ENCODE data around the gene IGFL1. TPM values are rescaled to one million over a fixed set of nuclear protein-coding genes. Genes with fewer than 3 reads are reported as not detected.
"Not testable (repeated sequence)": the region's sequence is repeated elsewhere in the genome, so short reads cannot be mapped to it uniquely, and the experiment has no call there.

Gene IGFL1
- not detected in 2 replicates for total RNA-seq (2014; rRNA removed; shearing (Covaris generic))

DNA sequence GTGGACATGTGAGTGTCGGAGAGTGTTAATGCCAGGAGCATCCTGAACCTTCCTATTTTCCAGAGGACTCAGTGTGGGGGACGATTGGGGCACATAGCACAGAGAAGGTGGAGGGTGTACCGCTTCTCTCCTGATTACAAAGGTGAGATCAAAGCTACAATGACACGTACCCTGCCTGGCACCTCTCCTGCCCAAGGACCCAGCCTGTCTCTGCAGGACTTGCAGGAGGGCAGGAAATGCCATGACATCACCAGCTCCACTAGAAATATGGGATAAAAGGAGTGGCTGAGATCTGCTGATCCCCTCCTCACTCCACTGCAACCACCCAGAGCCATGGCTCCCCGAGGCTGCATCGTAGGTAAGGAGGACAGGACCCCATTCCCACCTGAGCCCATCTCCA, at the start of gene IGFL1:
TSS of gene IGFL1 (plus strand) at position 301 of the 400 bp plus-strand sequence. CDS start at position 334, 33 bp downstream.
- DNase-seq (ENCODE audit: low spot score): no peak
- in situ Hi-C loops (cut with HindIII; ENCODE audit: low sequenced_read_pairs): no loop called here

GRCh38 chr19:46180701-46181387, 48.7 kb upstream of the IGFL1 start:
- in situ Hi-C loops (cut with HindIII; ENCODE audit: low sequenced_read_pairs): no loop called here

GRCh38 chr19:46181388-46181779, 48.2 kb upstream of the IGFL1 start:
- no peak for DNase-seq (ENCODE audit: low spot score)

More at GRCh38 chr19:46180701-46181387, 48.7 kb upstream of the IGFL1 start:
- no peak for DNase-seq (ENCODE audit: low spot score)

DNA sequence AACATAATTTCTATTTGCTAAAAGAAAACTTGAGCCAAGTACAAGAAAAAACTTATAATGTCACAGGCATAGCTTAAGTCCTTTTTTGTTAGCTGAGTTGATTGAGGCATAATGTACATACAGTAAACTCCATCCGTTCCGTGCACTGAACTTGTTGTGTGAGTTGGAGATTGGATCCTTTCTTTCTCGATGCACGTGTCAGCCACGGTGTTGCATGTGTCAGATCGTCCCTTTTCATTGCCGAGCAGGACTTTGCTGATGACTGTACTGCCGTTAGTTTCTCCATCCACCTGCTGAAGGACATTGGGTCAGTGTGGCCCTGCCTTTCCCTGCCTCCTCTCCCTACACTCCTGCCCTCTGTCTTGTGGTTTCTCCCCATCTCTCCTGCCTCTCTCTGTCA, 47.1 kb upstream of the IGFL1 start:
- in situ Hi-C loops (cut with HindIII; ENCODE audit: low sequenced_read_pairs): no loop called here
- DNase-seq (ENCODE audit: low spot score): no peak

More at GRCh38 chr19:46181388-46181779, 48.2 kb upstream of the IGFL1 start:
- in situ Hi-C loops (cut with HindIII; ENCODE audit: low sequenced_read_pairs): no loop called here

DNA sequence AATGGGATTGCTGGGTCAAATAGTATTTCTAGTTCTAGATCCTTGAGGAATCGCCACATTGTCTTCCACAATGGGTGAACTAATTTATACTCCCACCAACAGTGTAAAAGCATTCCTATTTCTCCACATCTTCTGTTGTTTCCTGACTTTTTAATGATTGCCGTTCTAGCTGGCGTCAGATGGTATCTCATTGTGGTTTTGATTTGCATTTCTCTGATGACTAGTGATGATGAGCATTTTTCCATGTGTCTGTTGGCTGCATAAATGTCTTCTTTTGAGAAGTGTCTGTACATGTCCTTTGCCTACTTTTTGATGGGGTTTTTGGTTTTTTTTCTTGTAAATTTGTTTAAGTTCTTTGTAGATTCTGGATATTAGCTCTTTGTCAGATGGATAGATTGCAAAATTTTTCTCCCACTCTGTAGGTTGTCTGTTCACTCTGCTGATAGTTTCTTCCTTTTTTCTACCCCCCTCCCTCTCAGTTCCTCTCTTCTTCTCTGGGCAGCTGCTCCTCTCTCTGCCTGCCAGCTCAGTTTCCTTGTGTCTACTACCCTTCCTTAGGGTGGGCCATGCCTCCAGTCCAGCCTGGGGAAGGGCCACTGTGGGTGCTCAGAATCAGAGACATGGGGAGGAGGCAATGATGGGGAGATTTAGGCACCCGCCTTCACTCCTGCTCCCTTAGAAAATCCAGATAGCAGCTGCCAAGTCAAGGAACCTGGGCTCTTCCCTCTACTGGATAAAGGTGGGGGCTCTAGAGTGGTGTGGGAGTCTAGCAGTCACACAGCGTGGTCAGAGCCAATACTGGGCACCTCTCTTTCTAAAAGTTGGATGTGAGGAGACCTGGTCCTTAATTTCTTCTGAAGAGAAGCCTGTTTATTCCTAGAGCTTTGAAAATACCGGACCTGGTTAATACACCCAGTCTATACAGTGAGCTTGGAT, 44.5 kb upstream of the IGFL1 start:
- in situ Hi-C loops (cut with HindIII; ENCODE audit: low sequenced_read_pairs); DNase-seq (ENCODE audit: low spot score): not testable (repeated sequence)

DNA sequence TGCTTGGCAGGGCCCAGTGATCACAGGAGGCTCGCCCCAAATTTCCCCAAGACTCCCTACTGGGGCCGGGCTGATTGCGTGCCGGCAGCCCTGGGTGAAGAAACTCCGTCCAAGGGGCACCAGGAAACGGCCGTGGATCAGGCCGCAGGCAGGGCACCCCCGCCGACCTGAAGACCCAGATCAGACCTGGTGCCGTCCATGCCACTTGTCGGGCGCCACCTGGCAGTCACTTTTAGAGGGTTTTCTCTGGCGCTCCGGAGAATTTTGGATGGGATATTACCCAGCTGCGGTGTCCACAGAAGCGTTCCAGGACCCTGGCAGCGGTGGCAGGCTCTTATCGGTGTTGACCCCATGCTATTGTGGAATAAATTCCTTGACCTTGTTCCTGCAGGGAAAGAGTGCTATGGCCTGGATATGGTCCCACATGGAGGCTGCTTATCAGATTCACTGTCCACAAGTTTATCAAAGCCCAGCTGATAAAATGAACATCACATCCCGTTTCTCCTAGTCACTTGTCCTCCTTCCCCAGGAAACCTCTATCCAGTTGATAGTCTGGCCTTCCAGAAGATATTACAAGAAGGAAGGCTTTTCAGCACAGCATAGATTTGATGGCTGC, 43.3 kb upstream of the IGFL1 start:
- no peak for DNase-seq (ENCODE audit: low spot score)
- in situ Hi-C loops (cut with HindIII; ENCODE audit: low sequenced_read_pairs): no loop called here

DNA sequence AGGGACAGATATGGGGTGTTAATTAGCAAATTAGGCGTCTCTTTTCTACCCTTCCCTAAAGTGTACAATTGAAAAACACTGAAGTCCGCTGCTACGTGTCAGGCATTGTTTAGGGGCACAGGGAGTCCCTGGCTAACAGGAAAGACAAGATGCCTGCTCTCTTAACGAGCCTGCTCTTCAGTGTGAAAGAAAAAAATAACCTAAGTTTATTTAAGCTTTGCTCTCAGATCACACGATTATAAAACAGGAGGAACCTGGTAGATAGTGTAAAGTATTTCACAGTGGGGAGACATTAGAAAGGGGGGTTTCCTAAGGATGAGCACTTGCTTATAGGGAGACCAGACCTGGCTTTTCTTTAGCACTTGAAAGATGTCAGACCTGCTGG, 42.8 kb upstream of the IGFL1 start:
- DNase-seq (ENCODE audit: low spot score): no peak
- in situ Hi-C loops (cut with HindIII; ENCODE audit: low sequenced_read_pairs): no loop called here

DNA sequence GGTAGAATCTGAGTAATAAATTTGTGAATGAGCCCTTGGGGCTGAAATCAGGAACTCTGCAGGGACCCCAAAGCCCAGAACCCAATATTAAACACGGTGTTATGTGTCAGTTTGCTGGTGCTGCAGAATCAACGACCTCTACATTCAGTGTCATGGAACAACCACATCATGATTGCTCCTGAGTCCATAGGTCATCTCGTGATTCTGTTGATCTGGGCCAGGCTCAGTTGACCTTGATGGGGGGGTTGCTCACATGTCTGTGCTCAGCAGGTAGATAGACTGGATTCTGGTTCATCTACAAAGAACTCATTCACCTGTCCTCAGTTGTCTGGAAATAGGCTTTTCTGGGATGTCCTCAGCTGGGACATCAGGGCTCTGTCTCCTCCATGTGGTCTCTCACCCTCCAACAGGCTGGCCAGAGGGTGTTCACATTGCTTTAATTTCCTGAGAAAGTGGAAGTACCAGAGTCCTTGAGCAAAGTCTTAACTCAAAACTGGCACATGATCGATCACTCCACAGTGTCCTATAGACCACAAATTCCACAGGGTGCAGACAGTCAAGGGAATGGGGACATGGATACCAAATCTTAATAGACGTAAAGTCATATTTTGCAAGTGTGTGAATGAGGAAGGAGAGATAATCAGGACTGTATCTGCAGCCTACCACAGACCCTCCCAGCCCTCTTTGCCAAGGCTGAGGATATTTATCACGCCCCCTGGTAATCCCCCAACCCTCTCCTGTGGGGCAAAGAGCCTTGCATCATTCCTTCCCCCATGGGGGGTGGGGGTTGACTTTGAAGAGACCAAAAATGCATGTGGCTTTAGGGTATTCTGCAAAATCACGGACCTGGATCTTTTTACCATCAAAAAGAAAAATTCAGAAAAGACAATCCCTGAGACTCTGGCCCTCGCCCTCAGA, 39.3 kb upstream of the IGFL1 start:
- in situ Hi-C loops (cut with HindIII; ENCODE audit: low sequenced_read_pairs): no loop called here
- DNase-seq (ENCODE audit: low spot score): no peak

DNA sequence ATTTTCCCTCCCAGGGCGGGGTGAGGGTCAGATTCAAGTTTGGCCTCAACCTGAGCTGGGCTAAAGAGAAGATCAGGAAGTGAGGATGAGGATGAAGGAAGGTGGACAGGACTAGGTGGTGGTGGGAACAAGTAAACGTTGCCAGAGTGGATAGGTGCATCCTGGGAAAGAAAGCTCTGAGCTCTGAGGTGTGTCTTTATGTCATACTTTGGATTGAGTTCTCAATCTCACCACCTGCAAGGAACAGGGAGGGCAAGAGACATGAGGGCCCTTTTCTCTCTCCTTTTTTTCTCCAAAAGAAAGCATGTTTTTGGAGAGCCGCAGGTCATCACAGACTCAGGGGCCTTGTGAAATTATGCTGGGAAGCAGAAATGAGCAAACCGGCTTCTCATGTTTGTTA, 38.2 kb upstream of the IGFL1 start:
- in situ Hi-C loops (cut with HindIII; ENCODE audit: low sequenced_read_pairs): no loop called here
- DNase-seq (ENCODE audit: low spot score): no peak

- in situ Hi-C loops (cut with HindIII; ENCODE audit: low sequenced_read_pairs): no loop called here
- DNase-seq (ENCODE audit: low spot score): no peak
Observed at GRCh38 chr19:46191972-46192371, 37.6 kb upstream of the IGFL1 start.

GRCh38 chr19:46192626-46192991, 36.9 kb upstream of the IGFL1 start:
- in situ Hi-C loops (cut with HindIII; ENCODE audit: low sequenced_read_pairs); DNase-seq (ENCODE audit: low spot score): not testable (repeated sequence)

- no peak for DNase-seq (ENCODE audit: low spot score)
- in situ Hi-C loops (cut with HindIII; ENCODE audit: low sequenced_read_pairs): no loop called here
Observed at GRCh38 chr19:46192992-46193650, 36.4 kb upstream of the IGFL1 start.

DNA sequence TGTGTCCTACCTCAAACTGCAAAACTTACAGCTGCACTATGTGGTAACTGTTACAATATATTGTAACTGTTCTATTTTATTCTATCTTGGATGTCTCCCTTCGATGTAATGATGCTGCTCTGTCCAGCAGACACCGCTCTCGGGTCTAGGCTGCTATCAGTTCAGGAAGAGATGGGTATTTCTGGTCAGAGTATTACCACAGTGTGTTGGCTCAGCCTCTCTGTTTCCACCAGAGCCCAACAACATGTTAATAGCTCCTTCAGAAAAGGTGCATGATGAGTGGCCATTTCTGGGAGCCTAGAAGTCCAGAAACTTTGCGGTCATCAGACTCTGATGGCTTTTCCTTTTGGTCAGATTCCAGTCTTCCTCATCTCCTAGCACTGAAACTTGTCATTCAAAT, 35.9 kb upstream of the IGFL1 start:
- in situ Hi-C loops (cut with HindIII; ENCODE audit: low sequenced_read_pairs): no loop called here

DNA sequence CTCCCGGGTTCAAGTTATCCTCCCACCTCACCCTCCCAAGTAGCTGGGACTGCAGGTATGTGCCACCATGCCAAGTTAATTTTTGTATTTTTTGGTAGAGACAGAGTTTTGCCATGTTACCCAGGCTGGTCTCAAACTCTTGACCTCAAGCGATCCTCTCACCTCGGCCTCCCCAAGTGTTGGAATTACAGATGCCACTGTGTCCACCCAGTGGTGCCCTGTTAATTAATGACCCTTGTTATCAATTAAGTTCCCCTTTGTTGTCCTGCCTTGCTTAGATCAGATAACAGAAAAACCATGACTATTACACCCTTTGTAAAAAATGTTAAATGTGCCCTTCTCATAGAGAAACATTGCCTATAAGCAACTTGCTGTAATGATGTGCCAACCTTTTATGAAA, 34.4 kb upstream of the IGFL1 start:
- in situ Hi-C loops (cut with HindIII; ENCODE audit: low sequenced_read_pairs): no loop called here
- DNase-seq (ENCODE audit: low spot score): no peak

More for the DNA sequence above, 35.9 kb upstream of the IGFL1 start:
- no peak for DNase-seq (ENCODE audit: low spot score)

DNA sequence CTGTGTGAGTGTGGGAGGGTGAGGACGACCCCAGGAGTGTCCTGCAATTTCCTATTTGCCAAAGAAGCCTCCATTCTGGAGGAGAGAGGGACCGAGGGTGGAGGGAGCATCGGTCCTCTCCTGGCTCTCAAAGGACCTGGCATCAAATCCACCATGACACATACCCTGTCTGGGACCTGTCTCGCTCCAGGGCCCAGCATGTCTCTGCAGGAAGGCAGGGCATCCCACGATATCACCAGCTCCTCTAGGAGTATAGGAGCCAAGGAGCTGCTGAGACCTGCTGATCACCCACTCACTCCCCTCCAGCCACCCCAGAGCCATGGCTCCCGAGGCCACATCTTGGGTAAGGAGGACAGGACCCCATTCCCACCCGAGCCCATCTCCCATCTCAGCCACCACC, 33.6 kb upstream of the IGFL1 start:
- DNase-seq (ENCODE audit: low spot score); in situ Hi-C loops (cut with HindIII; ENCODE audit: low sequenced_read_pairs): not testable (repeated sequence)

DNA sequence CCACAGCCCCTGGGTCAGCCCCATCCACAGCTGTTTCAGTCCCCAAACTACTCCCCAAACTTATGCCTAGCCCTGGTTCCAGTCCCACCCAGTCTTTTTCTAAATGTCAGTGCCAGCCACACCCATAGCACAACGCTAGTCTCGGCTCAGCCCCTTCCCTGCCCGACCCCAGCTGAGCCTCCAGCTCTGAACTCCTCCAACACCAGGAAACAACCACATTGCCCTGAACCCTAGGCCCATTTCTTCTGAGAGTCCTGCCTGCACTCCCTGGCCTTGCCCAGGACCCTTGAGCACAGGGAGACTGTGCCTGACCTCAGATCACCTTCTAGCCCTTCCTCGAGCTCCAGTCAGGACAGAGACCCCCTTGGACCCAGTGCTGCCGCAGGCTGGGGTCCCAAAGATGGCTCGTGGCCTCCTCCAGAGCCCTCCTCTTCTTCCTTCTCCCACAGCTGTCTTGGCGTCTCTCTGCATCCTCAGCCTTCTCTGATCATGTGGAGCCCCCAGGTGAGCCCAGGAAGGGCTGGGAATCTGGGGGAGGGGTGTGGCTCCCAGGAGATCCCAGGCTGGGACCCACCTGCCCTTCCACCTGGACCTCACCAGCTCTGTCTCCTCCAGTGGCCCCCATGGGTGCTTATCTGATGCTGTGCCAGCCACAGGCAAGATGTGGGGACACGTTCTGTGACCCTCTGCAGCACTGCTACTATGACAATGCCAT, 33.0 kb upstream of the IGFL1 start:
- in situ Hi-C loops (cut with HindIII; ENCODE audit: low sequenced_read_pairs): no loop called here
- no peak for DNase-seq (ENCODE audit: low spot score)

- in situ Hi-C loops (cut with HindIII; ENCODE audit: low sequenced_read_pairs): no loop called here
- DNase-seq (ENCODE audit: low spot score): no peak
Observed at GRCh38 chr19:46197314-46198070, 32.0 kb upstream of the IGFL1 start.

Measured in G401 (cell line).